Measurements from ENCODE around the gene WDPCP. TPM values are rescaled to one million over a fixed set of nuclear protein-coding genes. Genes with fewer than 3 reads are reported as not detected.

The WDPCP gene
- total and polyA plus RNA-seq, 10 of the 15 experiments (the other 5 are each of a cell fraction or from before 2014, with no cell fraction given): 2.1 to 7.9 (median 4.6) TPM

GRCh38 chr2:63310614-63311013, 277.7 kb downstream of the WDPCP start (continued):
- no peak for TF ChIP-seq NFYA (IDR thresholded peaks at IDR 0.05; ENCODE audit: borderline replicate concordance, low read depth, low read length)
- TF ChIP-seq HDGF (IDR thresholded peaks at IDR 0.05): no peak

- H3K4me2 ChIP-seq (ENCODE audit: control insufficient read depth, insufficient read depth): no peak overlapping the region
- intact Hi-C loops (cut with micrococcal nuclease; ENCODE audit: unreplicated experiment): no loop called here
- H3K79me2 ChIP-seq (ENCODE audit: control insufficient read depth, insufficient read depth, low read length): no peaks in the 10 kb centered on the region
- SMC1A ChIA-PET (ENCODE audit: uncharacterized antibody, unreplicated experiment): no interaction called here
- peak; percentile 93 for TF ChIP-seq CBX5 (IDR thresholded peaks at IDR 0.05; ENCODE audit: low read depth)
- no peak for TF ChIP-seq IKZF2 (IDR thresholded peaks at IDR 0.05)
- H3K27ac ChIP-seq (ENCODE audit: control insufficient read depth, insufficient read depth): no peak overlapping the region
- CTCF ChIA-PET: no interaction called here
- in situ Hi-C loops (cut with MboI): no loop called here
- no peak for FAIRE-seq
- WGBS (ENCODE audit: insufficient coverage, insufficient replicate concordance, low lambda C conversion rate, missing lambda C conversion rate): 20% methylated on average over 1 of the region's 1 CpG
- H2AFZ ChIP-seq (ENCODE audit: control insufficient read depth, low read depth, low read length): no peak overlapping the region
- ATAC-seq: no peak
- RAD21 ChIA-PET (ENCODE audit: unreplicated experiment): no interaction called here
- no peak for DNase-seq (ENCODE audit: low read depth, low spot score)
- H4K20me1 ChIP-seq (ENCODE audit: control insufficient read depth, insufficient read depth): no peaks in the 10 kb centered on the region
- H3K4me1 ChIP-seq (ENCODE audit: control insufficient read depth, insufficient read depth, low read length): no peaks in the 10 kb centered on the region
- H3K9me3 ChIP-seq (replicated peaks; ENCODE audit: control insufficient read depth, insufficient read depth, low read length): peaks cover 18% of the 10 kb centered on the region
- no peak overlapping the region for H3K4me3 ChIP-seq
- H3K36me3 ChIP-seq (ENCODE audit: control insufficient read depth in 2 of 2, insufficient read depth in 2 of 2, low read length in 1 of 2): no peaks in the 10 kb centered on the region
- POLR2A ChIA-PET: interaction anchor here (0.6 kb wide), 1 partner anchor 39 kb away, joined by 3 read pairs; no protein-coding TSS in a partner anchor
- BruUV-seq (replicated peaks): no TSS peak
- no peaks in the 10 kb centered on the region for H3K27me3 ChIP-seq (replicated peaks in 1 of 2; ENCODE audit: control insufficient read depth in 2 of 2, insufficient read depth in 2 of 2, low read length in 1 of 2)
- no peak overlapping the region for H3K9ac ChIP-seq (ENCODE audit: control insufficient read depth, insufficient read depth, low read length)
These were observed 286.8 kb downstream of the WDPCP start for GRCh38 chr2:63301481-63301880.

GRCh38 chr2:63300835-63301234, 287.4 kb downstream of the WDPCP start:
- Histone ChIP-seq H4K20me1 (ENCODE audit: control insufficient read depth, insufficient read depth) (no peaks in the 10 kb centered on the region), H3K36me3 (ENCODE audit: control insufficient read depth in 2 of 2, insufficient read depth in 2 of 2, low read length in 1 of 2) (no peaks in the 10 kb centered on the region), H3K4me3 (no peak overlapping the region), H3K4me1 (ENCODE audit: control insufficient read depth, insufficient read depth, low read length) (no peaks in the 10 kb centered on the region), H3K4me2 (ENCODE audit: control insufficient read depth, insufficient read depth) (no peak overlapping the region), H2AFZ (ENCODE audit: control insufficient read depth, low read depth, low read length) (no peak overlapping the region), H3K79me2 (ENCODE audit: control insufficient read depth, insufficient read depth, low read length) (no peaks in the 10 kb centered on the region), H3K9me3 (replicated peaks; ENCODE audit: control insufficient read depth, insufficient read depth, low read length) (peaks cover 18% of the 10 kb centered on the region), H3K27me3 (replicated peaks in 1 of 2; ENCODE audit: control insufficient read depth in 2 of 2, insufficient read depth in 2 of 2, low read length in 1 of 2) (no peaks in the 10 kb centered on the region), H3K27ac (ENCODE audit: control insufficient read depth, insufficient read depth) (no peak overlapping the region), H3K9ac (ENCODE audit: control insufficient read depth, insufficient read depth, low read length) (no peak overlapping the region)
- intact Hi-C loops (cut with micrococcal nuclease; ENCODE audit: unreplicated experiment) (no loop called here), in situ Hi-C loops (cut with MboI) (no loop called here)
- no peak for FAIRE-seq
- no TSS peak for BruUV-seq (replicated peaks)
- SMC1A ChIA-PET (ENCODE audit: uncharacterized antibody, unreplicated experiment): no interaction called here
- no peak for DNase-seq (ENCODE audit: low read depth, low spot score)
- RAD21 ChIA-PET (ENCODE audit: unreplicated experiment): no interaction called here
- no peak for ATAC-seq
- no peak for TF ChIP-seq CEBPZ (IDR thresholded peaks at IDR 0.05; ENCODE audit: low read depth, low read length)
- 0 out of 2 replicates have a peak, but pooled peaks have one; percentile 11 for TF ChIP-seq RAD21 (IDR thresholded peaks at IDR 0.05; ENCODE audit: insufficient read depth, low read depth, low read length)
- TF ChIP-seq NFIC (IDR thresholded peaks at IDR 0.05; ENCODE audit: low read depth, low read length): no peak
- POLR2A ChIA-PET: no interaction called here
- WGBS (ENCODE audit: insufficient coverage, insufficient replicate concordance, low lambda C conversion rate, missing lambda C conversion rate): 47% methylated on average over 2 of the region's 2 CpGs
- CTCF ChIA-PET: no interaction called here
